PC-3 (cell line): ENCODE results near the gene TMEM271. TPM values are rescaled to one million over a fixed set of nuclear protein-coding genes. Genes with fewer than 3 reads are reported as not detected.

ENCODE experiments used
- ATAC-seq: fragments of 200-7000 bp; cut with Tn5 transposase; 2 replicates; pipeline ENCODE4 v1.9.1; 2020; ENCODE audit warnings: mild to moderate bottlenecking, moderate library complexity
- BruUV-seq: library from RNA; stranded (reverse); fragments of 400-500 nt; replicated peaks from 2 replicates; lab custom pipeline; 2021; lab: Mats Ljungman, UMichigan
- CTCF ChIA-PET: fragments of 300-600 bp; sonication (Branson Sonifier 250); formaldehyde crosslinking; loops from one replicate; lab custom pipeline; 2022; ENCODE audit warnings: antibody characterized with exemption; lab: Charles Lee
- POLR2A ChIA-PET: fragments of 300-600 bp; sonication (Branson Sonifier 250); formaldehyde crosslinking; loops from one replicate; lab custom pipeline; 2022; ENCODE audit warnings: antibody characterized with exemption; ENCODE audit not compliant: unreplicated experiment; lab: Charles Lee
- DNase-seq: peaks from one replicate; pipeline ENCODE4 v3.0.0-alpha.2; 2015
- H2AFZ ChIP-seq: fragments of 300-600 bp; sonication (generic); 2 replicates; pipeline ENCODE4 v1.6.0; 2016; ENCODE audit warnings: antibody characterized with exemption, low read length
- H3F3A ChIP-seq: fragments of 300-600 bp; sonication (generic); one replicate; pipeline ENCODE4 v1.6.0; 2017; ENCODE audit warnings: antibody characterized with exemption, low read length, control low read depth, mild to moderate bottlenecking; ENCODE audit not compliant: unreplicated experiment
- H3K27ac ChIP-seq: fragments of 300-600 bp; sonication (generic); 2 replicates; pipeline ENCODE4 v1.5.1; 2016; ENCODE audit warnings: mild to moderate bottlenecking, low read length
- H3K27me3 ChIP-seq: fragments of 300-600 bp; sonication (generic); 2 replicates; pipeline ENCODE4 v1.6.1; 2016; ENCODE audit warnings: low read length, mixed read lengths
- H3K36me3 ChIP-seq: fragments of 300-600 bp; sonication (generic); 2 replicates; pipeline ENCODE4 v1.6.1; 2016; ENCODE audit warnings: low read depth, mixed run types, low read length, mixed read lengths
- H3K4me1 ChIP-seq: fragments of 300-600 bp; sonication (generic); 2 replicates; pipeline ENCODE4 v1.5.1; 2016; ENCODE audit warnings: low read length; ENCODE audit not compliant: insufficient read depth
- H3K4me2 ChIP-seq: fragments of 300-600 bp; sonication (generic); 2 replicates; pipeline ENCODE4 v1.6.0; 2016; ENCODE audit warnings: low read length
- H3K4me3 ChIP-seq: fragments of 300-600 bp; sonication (generic); 2 replicates; pipeline ENCODE4 v1.5.1; 2016; ENCODE audit warnings: mild to moderate bottlenecking, low read length, mixed read lengths
- H3K79me2 ChIP-seq: fragments of 300-600 bp; sonication (generic); 2 replicates; pipeline ENCODE4 v1.6.1; 2017; ENCODE audit warnings: low read length, mixed read lengths
- H3K9ac ChIP-seq: fragments of 300-600 bp; sonication (generic); 2 replicates; pipeline ENCODE4 v1.6.0; 2016; ENCODE audit warnings: mild to moderate bottlenecking, low read length
- H3K9me2 ChIP-seq: fragments of 300-600 bp; sonication (generic); replicated peaks from 2 replicates; pipeline ENCODE4 v1.6.1; 2016; ENCODE audit warnings: mixed run types, low read length, mixed read lengths
- H3K9me3 ChIP-seq: fragments of 300-600 bp; sonication (generic); 2 replicates; pipeline ENCODE4 v1.6.1; 2016; ENCODE audit warnings: low read length, mixed read lengths
- H4K20me1 ChIP-seq: fragments of 300-600 bp; sonication (generic); 2 replicates; pipeline ENCODE4 v1.6.1; 2016; ENCODE audit warnings: low read length, mixed read lengths
- CTCF ChIP-seq: fragments of 300-600 bp; sonication (generic); conservative IDR thresholded peaks from 2 replicates; pipeline ENCODE4 v1.5.1; 2017; ENCODE audit warnings: antibody characterized with exemption, low read depth, mild to moderate bottlenecking, low read length
- EZH2 ChIP-seq: fragments of 300-600 bp; sonication (generic); IDR thresholded peaks from one replicate; pipeline ENCODE4 v1.6.1; 2017; ENCODE audit warnings: antibody characterized with exemption, mild to moderate bottlenecking, low read length; ENCODE audit not compliant: unreplicated experiment
- EZH2phosphoT487 ChIP-seq: fragments of 300-600 bp; sonication (generic); IDR thresholded peaks from 2 replicates; pipeline ENCODE4 v1.6.1; 2018; ENCODE audit warnings: mild to moderate bottlenecking, antibody characterized with exemption, low read length, borderline replicate concordance
- intact Hi-C: fragments of 100-400 bp; cut with micrococcal nuclease; formaldehyde crosslinking; loops from 2 replicates; pipeline ENCODE4 v1.9.0; 2023
- total RNA-seq: library from RNA; depleted of rRNA; stranded (reverse); fragments of >200 nt; gene quantifications from 2 replicates; pipeline ENCODE4 v1.2.3, GENCODE V29; 2014

The TMEM271 gene
- total RNA-seq, 1 experiment from 2014 or later: not detected

- ChIA-PET CTCF (interaction anchor here (0.8 kb wide), 1 partner anchor 10 kb away, joined by 3 read pairs; no protein-coding TSS in a partner anchor), POLR2A (no interaction called here)
- H3K9me2 ChIP-seq: no peaks in the 10 kb centered on the region
- intact Hi-C loops: no loop called here
- no peaks in the 10 kb centered on the region for H3K79me2 ChIP-seq
- H3K9me3 ChIP-seq: no peaks in the 10 kb centered on the region
- H3K4me1 ChIP-seq: peaks cover 4% of the 10 kb centered on the region; the same call in 1 of the 2 replicates
- no peak overlapping the region for H2AFZ ChIP-seq
- no peaks in the 10 kb centered on the region for H4K20me1 ChIP-seq
- H3K27ac ChIP-seq: no peak overlapping the region
- no peak overlapping the region for H3K4me3 ChIP-seq
- BruUV-seq: no TSS peak
- no peaks in the 10 kb centered on the region for H3F3A ChIP-seq
- no peak for DNase-seq
- no peaks in the 10 kb centered on the region for H3K36me3 ChIP-seq
- peaks cover 5% of the 10 kb centered on the region; the same call in 1 of the 2 replicates for H3K27me3 ChIP-seq
- TF ChIP-seq EZH2 (no peak), EZH2phosphoT487 (no peak)
- no peak overlapping the region for H3K4me2 ChIP-seq
- no peak overlapping the region for H3K9ac ChIP-seq
- ATAC-seq: no peak
Measured at GRCh38 chr4:621296-622070, 45.4 kb upstream of the TMEM271 start.

GRCh38 chr4:620851-621261 lies 44.8 kb upstream of the TMEM271 start:
- Histone ChIP-seq H3K36me3 (no peaks in the 10 kb centered on the region), H3K4me3 (no peak overlapping the region), H3K9me3 (no peaks in the 10 kb centered on the region), H3K4me2 (no peak overlapping the region), H3K4me1 (peaks cover 4% of the 10 kb centered on the region; the same call in 1 of the 2 replicates), H3K9me2 (no peaks in the 10 kb centered on the region), H3K27ac (no peak overlapping the region), H3K9ac (no peak overlapping the region), H3K79me2 (no peaks in the 10 kb centered on the region), H2AFZ (no peak overlapping the region), H4K20me1 (no peaks in the 10 kb centered on the region), H3F3A (no peaks in the 10 kb centered on the region), H3K27me3 (peaks cover 5% of the 10 kb centered on the region; the same call in 1 of the 2 replicates)
- DNase-seq (no peak), ATAC-seq (no peak)
- no TSS peak for BruUV-seq
- ChIA-PET CTCF (no interaction called here), POLR2A (no interaction called here)
- TF ChIP-seq EZH2 (no peak), EZH2phosphoT487 (no peak), CTCF (no peak)
- intact Hi-C loops: no loop called here

DNA sequence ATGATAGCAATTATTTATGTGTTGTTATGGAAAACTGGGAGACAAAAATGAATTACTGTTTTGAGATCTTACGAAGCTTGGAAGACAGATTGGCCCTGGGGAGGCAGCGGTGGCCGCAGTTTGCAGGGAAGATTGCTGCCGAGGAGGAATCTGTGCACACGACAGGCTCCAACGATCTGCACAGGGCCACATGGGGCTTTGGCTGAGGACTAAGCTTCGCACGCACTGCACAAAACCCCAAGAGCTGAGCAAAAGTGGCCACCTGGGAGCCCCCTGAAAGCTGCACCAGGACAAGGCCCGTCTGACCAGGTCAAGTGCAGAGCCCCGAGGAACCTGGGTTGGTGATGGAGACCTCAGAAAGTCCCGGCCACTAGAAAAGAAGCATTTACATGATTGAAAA lies 44.1 kb upstream of the TMEM271 start:
- peaks cover 4% of the 10 kb centered on the region; the same call in 1 of the 2 replicates for H3K4me1 ChIP-seq
- no peak overlapping the region for H3K27ac ChIP-seq
- no peak overlapping the region for H3K9ac ChIP-seq
- H2AFZ ChIP-seq: no peak overlapping the region
- no peaks in the 10 kb centered on the region for H4K20me1 ChIP-seq
- ATAC-seq (no peak), DNase-seq (no peak)
- POLR2A ChIA-PET: no interaction called here
- no peak overlapping the region for H3K4me3 ChIP-seq
- no peak for TF ChIP-seq EZH2phosphoT487
- TF ChIP-seq EZH2: no peak
- TF ChIP-seq CTCF: no peak
- CTCF ChIA-PET: no interaction called here
- no peaks in the 10 kb centered on the region for H3K36me3 ChIP-seq
- BruUV-seq: no TSS peak
- intact Hi-C loops: no loop called here
- H3K9me3 ChIP-seq: no peaks in the 10 kb centered on the region
- H3K9me2 ChIP-seq: no peaks in the 10 kb centered on the region
- peaks cover 5% of the 10 kb centered on the region; the same call in 1 of the 2 replicates for H3K27me3 ChIP-seq
- H3K79me2 ChIP-seq: no peaks in the 10 kb centered on the region
- no peak overlapping the region for H3K4me2 ChIP-seq
- no peaks in the 10 kb centered on the region for H3F3A ChIP-seq
